ENCODE measurements around the gene SMYD3. TPM values are rescaled to one million over a fixed set of nuclear protein-coding genes. Genes with fewer than 3 reads are reported as not detected.

SMYD3 gene
- total and polyA plus RNA-seq, 9 of the 15 experiments (the other 6 are each of a cell fraction or from before 2014, with no cell fraction given) = 128 to 440 (median 197) TPM

- TF ChIP-seq MGA (IDR thresholded peaks at IDR 0.05) (peak; percentile 30; the same call in 1 of the 2 replicates), SFPQ (IDR thresholded peaks at IDR 0.05; ENCODE audit: low read depth, low read length) (no peak), BRD9 (IDR thresholded peaks at IDR 0.05; ENCODE audit: low read depth, partially characterized antibody) (peak; percentile 72), DEAF1 (CRISPR knock-in tag; IDR thresholded peaks at IDR 0.05) (peak; percentile 54; the same call in 1 of the 2 replicates), MEF2A (IDR thresholded peaks at IDR 0.05; ENCODE audit: control insufficient read depth, low read depth, low read length) (peak; percentile 69; the same call in 1 of the 2 replicates), ZNF398 (CRISPR knock-in tag; IDR thresholded peaks at IDR 0.05) (no peak), ZNF586 (CRISPR knock-in tag; conservative IDR thresholded peaks at IDR 0.05) (no peak)
Observed at GRCh38 chr1:246117066-246117791, 389.9 kb downstream of the SMYD3 start (continued).

Data from K562 (cell line).